HCT116 (cell line): ENCODE results near the gene NOL4L. TPM values are rescaled to one million over a fixed set of nuclear protein-coding genes. Genes with fewer than 3 reads are reported as not detected.

Source experiments
- ATAC-seq: fragments of 200-7000 bp; cut with Tn5 transposase; 2 replicates; pipeline ENCODE4 v1.9.1; 2020; ENCODE audit warnings: mild to moderate bottlenecking, moderate library complexity
- BruUV-seq: library from RNA; stranded (reverse); fragments of 400-500 nt; replicated peaks from 2 replicates; lab custom pipeline; 2021; lab: Mats Ljungman, UMichigan
- CTCF ChIA-PET: fragments of 300-600 bp; sonication (Branson Sonifier 250); formaldehyde crosslinking; loops from one replicate; lab custom pipeline; 2021; ENCODE audit warnings: antibody characterized with exemption; lab: Charles Lee
- POLR2A ChIA-PET: fragments of 300-600, 350-600 bp; sonication (Branson Sonifier 250); formaldehyde crosslinking; loops from one replicate; lab custom pipeline; 2021; ENCODE audit warnings: antibody characterized with exemption; lab: Charles Lee
- RAD21 ChIA-PET, 2 experiments: fragments of 300-600 bp; sonication (Branson Sonifier 250); formaldehyde crosslinking; loops; one replicate each; lab custom pipeline; 2023; ENCODE audit warnings: low total read pairs in 2 of 2; ENCODE audit not compliant: uncharacterized antibody in 2 of 2, unreplicated experiment in 2 of 2, low non-redundant PET in 1 of 2; lab: Charles Lee
- DNase-seq: peaks from one replicate; pipeline ENCODE4 v3.0.0-alpha.2; 2010; ENCODE audit warnings: low read depth, low spot score
- H2AFZ ChIP-seq: fragments of 200-600 bp; shearing (Covaris generic), sonication (generic); 2 replicates; pipeline ENCODE4 v1.6.1; 2017; ENCODE audit warnings: low read depth, mixed run types, mixed read lengths, antibody characterized with exemption, low read length; ENCODE audit not compliant: poor library complexity, severe bottlenecking
- H3K27ac ChIP-seq: 2 replicates; pipeline ENCODE4 v1.5.1; 2012; ENCODE audit warnings: low read depth, low read length
- H3K27me3 ChIP-seq: fragments of 200-600 bp; sonication (generic); 2 replicates; pipeline ENCODE4 v1.6.1; 2016; ENCODE audit warnings: mixed run types, low read length, mixed read lengths; ENCODE audit not compliant: insufficient read depth
- H3K36me3 ChIP-seq, 2 experiments: fragments of 200-500 bp in 1 of 2; fragments of 200-600 bp in 1 of 2; sonication (Bioruptor generic) in 1 of 2; sonication (generic) in 1 of 2; 2 replicates each; pipeline versions ENCODE4 v1.5.1 to v1.6.1; 2014 to 2016; ENCODE audit warnings: low read length in 2 of 2, inconsistent platforms in 1 of 2, mixed read lengths in 1 of 2, mixed run types in 1 of 2; ENCODE audit not compliant: insufficient read depth in 2 of 2, control insufficient read depth in 1 of 2
- H3K4me1 ChIP-seq, 2 experiments: fragments of 200-600 bp in 1 of 2; sonication (generic) in 1 of 2; 2 replicates each; pipeline versions ENCODE4 v1.5.1 to v1.6.1; 2012 to 2017; ENCODE audit warnings: low read length in 2 of 2, inconsistent platforms in 1 of 2, mild to moderate bottlenecking in 1 of 2, mixed read lengths in 1 of 2, mixed run types in 1 of 2, moderate library complexity in 1 of 2; ENCODE audit not compliant: insufficient read depth in 2 of 2, control insufficient read depth in 1 of 2
- H3K4me2 ChIP-seq: fragments of 200-600 bp; sonication (generic); 2 replicates; pipeline ENCODE4 v1.6.1; 2017; ENCODE audit warnings: mixed run types, low read length, mixed read lengths
- H3K4me3 ChIP-seq, 2 experiments: fragments of 200-600 bp in 1 of 2; sonication (generic) in 1 of 2; replicated peaks in 1 of 2; 2 replicates each; pipeline ENCODE4 v1.5.1; 2011 to 2016; ENCODE audit warnings: low read length in 2 of 2, control low read depth in 1 of 2, low read depth in 1 of 2, mild to moderate bottlenecking in 1 of 2, mixed read lengths in 1 of 2, mixed run types in 1 of 2
- H3K79me2 ChIP-seq: fragments of 200-600 bp; sonication (generic); 2 replicates; pipeline ENCODE4 v1.6.1; 2017; ENCODE audit warnings: mild to moderate bottlenecking, mixed run types, low read length, moderate library complexity, mixed read lengths; ENCODE audit not compliant: insufficient read depth
- H3K9ac ChIP-seq: fragments of 200-600 bp; sonication (generic); 2 replicates; pipeline ENCODE4 v1.6.1; 2016; ENCODE audit warnings: low read length, mixed read lengths
- H3K9me2 ChIP-seq: fragments of 200-600 bp; sonication (generic), shearing (Covaris generic); 2 replicates; pipeline ENCODE4 v1.6.1; 2017; ENCODE audit warnings: mixed run types, mild to moderate bottlenecking, moderate library complexity; ENCODE audit not compliant: insufficient read depth
- H3K9me3 ChIP-seq, 2 experiments: fragments of 200-500 bp in 1 of 2; fragments of 200-600 bp in 1 of 2; sonication (Bioruptor generic) in 1 of 2; sonication (generic) in 1 of 2; 2 replicates each; pipeline ENCODE4 v1.6.1; 2014 to 2017; ENCODE audit warnings: low read length in 2 of 2, mixed read lengths in 2 of 2, inconsistent platforms in 1 of 2, low read depth in 1 of 2, mild to moderate bottlenecking in 1 of 2, mixed run types in 1 of 2, moderate library complexity in 1 of 2; ENCODE audit not compliant: control insufficient read depth in 1 of 2, insufficient read depth in 1 of 2
- H4K20me1 ChIP-seq: fragments of 200-600 bp; sonication (generic), shearing (Covaris generic); 2 replicates; pipeline ENCODE4 v1.6.1; 2017; ENCODE audit warnings: mixed run types, mild to moderate bottlenecking, moderate library complexity; ENCODE audit not compliant: insufficient read depth
- ATF3 ChIP-seq: IDR thresholded peaks from 2 replicates; pipeline ENCODE4 v1.6.1; 2012
- EZH2 ChIP-seq: fragments of 200-600 bp; sonication (generic); IDR thresholded peaks from 2 replicates; pipeline ENCODE4 v1.6.1; 2017; ENCODE audit warnings: antibody characterized with exemption, mixed run types
- JUND ChIP-seq: IDR thresholded peaks from 2 replicates; pipeline ENCODE4 v1.6.1; 2012
- MAX ChIP-seq: IDR thresholded peaks from 2 replicates; pipeline ENCODE4 v1.6.1; 2012
- REST ChIP-seq: IDR thresholded peaks from 2 replicates; pipeline ENCODE4 v1.6.1; 2012; ENCODE audit warnings: low read depth
- TCF7L2 ChIP-seq: IDR thresholded peaks from 2 replicates; pipeline ENCODE4 v1.7.0; 2011; ENCODE audit warnings: borderline replicate concordance, inconsistent platforms; ENCODE audit not compliant: insufficient read depth, insufficient read length; ENCODE audit errors: extremely low read depth
- ZFX ChIP-seq: fragments of 450-650 bp; IDR thresholded peaks from 2 replicates; pipeline ENCODE4 v1.6.1; 2017
- intact Hi-C: fragments of 100-400 bp; cut with micrococcal nuclease; formaldehyde crosslinking; loops from 2 replicates; pipeline ENCODE4 v1.10.0; 2022
- total RNA-seq: library from RNA; stranded (reverse); gene quantifications from one replicate; pipeline ENCODE4 v1.2.1, GENCODE V29; 2021; ENCODE audit not compliant: unreplicated experiment

The NOL4L gene
- total RNA-seq, 1 experiment from 2014 or later, result 5.9 TPM

- H3K4me1 ChIP-seq, result peaks cover 21% of the 10 kb centered on the region in 2 experiments
- intact Hi-C loops, result no loop called here
- ATAC-seq (no peak), DNase-seq (no peak)
- ChIA-PET CTCF (no interaction called here), POLR2A (no interaction called here), RAD21 (no interaction called here)
- H3K79me2 ChIP-seq, result no peaks in the 10 kb centered on the region
- H3K27ac ChIP-seq, result no peak overlapping the region
- H2AFZ ChIP-seq, result no peak overlapping the region
- no peak overlapping the region for H3K4me2 ChIP-seq
- H3K9ac ChIP-seq, result no peak overlapping the region
- no peaks in the 10 kb centered on the region for H3K9me2 ChIP-seq
- H3K36me3 ChIP-seq, result no peaks in the 10 kb centered on the region
- TF ChIP-seq ATF3, result no peak
- no peak for TF ChIP-seq TCF7L2
- no peak for TF ChIP-seq ZFX
- TF ChIP-seq EZH2, result no peak
- TF ChIP-seq JUND, result no peak
- no peak for TF ChIP-seq MAX
- TF ChIP-seq REST, result no peak
- no peaks in the 10 kb centered on the region for H4K20me1 ChIP-seq
- no TSS peak for BruUV-seq
- H3K27me3 ChIP-seq, result no peaks in the 10 kb centered on the region
- H3K9me3 ChIP-seq, result no peaks in the 10 kb centered on the region
- no peak overlapping the region for H3K4me3 ChIP-seq
Observed at GRCh38 chr20:32623667-32624157, 38.6 kb upstream of the NOL4L start.
